HFFc6 (cell line): Measurements from ENCODE around the gene LINC00632. TPM values are rescaled to one million over a fixed set of nuclear protein-coding genes. Genes with fewer than 3 reads are reported as not detected.

Experiments
- DNase-seq: peaks from one replicate; pipeline ENCODE4 v3.0.0-alpha.2; 2018
- H3K27ac Mint-ChIP-seq: 2 replicates; pipeline ENCODE4 v1.8.0; 2020; ENCODE audit warnings: mild to moderate bottlenecking, mixed read lengths
- H3K27me3 Mint-ChIP-seq: 2 replicates; pipeline ENCODE4 v1.8.0; 2021; ENCODE audit warnings: mild to moderate bottlenecking, moderate library complexity, mixed read lengths; ENCODE audit not compliant: insufficient read depth
- H3K36me3 Mint-ChIP-seq: 2 replicates; pipeline ENCODE4 v1.8.0; 2021; ENCODE audit warnings: low read depth, mixed read lengths
- H3K4me1 Mint-ChIP-seq: 2 replicates; pipeline ENCODE4 v1.8.0; 2020; ENCODE audit warnings: low read depth, mixed read lengths
- H3K4me3 Mint-ChIP-seq: 2 replicates; pipeline ENCODE4 v1.8.0; 2020; ENCODE audit warnings: mild to moderate bottlenecking, moderate library complexity, mixed read lengths
- H3K9me3 Mint-ChIP-seq: 2 replicates; pipeline ENCODE4 v1.8.0; 2020; ENCODE audit warnings: mild to moderate bottlenecking, mixed read lengths
- total RNA-seq, 6 experiments: library from RNA; stranded (reverse); fragmentation: NEBNext Ultra II Directional; extraction: Animal tissue kit (Norgen Biotek cat#: 25700); gene quantifications; 2 replicates in 1 of 6; 3 replicates in 5 of 6; pipeline ENCODE4 v1.2.3, GENCODE V29; 2021
- TF ChIP-seq, protein P1 (sequence below): fragments of 200-600 bp; sonication (generic); IDR thresholded peaks from 2 replicates; pipeline ENCODE4 v1.5.0; 2021; ENCODE audit warnings: antibody characterized with exemption, mild to moderate bottlenecking

Gene LINC00632
- total RNA-seq, 6 experiments from 2014 or later = 115 to 236 (median 155) TPM

DNA sequence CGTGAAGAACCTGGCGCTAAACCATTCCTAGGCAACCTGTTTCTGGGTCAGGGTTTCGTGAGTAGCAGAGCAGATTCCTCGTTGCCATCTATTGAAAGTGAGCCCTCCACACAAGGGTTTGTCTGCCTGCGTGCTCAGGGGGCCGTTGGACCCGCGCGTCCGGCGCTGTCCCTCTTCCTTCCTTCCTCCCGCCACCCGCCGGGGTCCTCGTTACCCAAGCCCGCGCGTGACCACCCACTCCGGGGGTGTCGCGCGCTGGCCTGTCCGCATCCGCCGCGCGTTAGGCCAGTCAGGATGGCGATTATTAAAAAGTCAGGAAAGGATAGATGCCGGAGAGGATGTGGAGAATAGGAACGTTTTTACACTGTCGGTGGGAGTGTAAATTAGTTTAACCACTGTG lies 66.8 kb downstream of the LINC00632 start:
- Mint-ChIP-seq H3K27me3 (0 out of 2 replicates have a peak, but pooled peaks cover 1% of the 10 kb centered on the region), H3K4me3 (no peak overlapping the region), H3K9me3 (no peaks in the 10 kb centered on the region), H3K4me1 (peaks cover 24% of the 10 kb centered on the region; the same call in 1 of the 2 replicates), H3K27ac (no peak overlapping the region), H3K36me3 (peaks cover 34% of the 10 kb centered on the region)
- TF ChIP-seq, protein P1, sequence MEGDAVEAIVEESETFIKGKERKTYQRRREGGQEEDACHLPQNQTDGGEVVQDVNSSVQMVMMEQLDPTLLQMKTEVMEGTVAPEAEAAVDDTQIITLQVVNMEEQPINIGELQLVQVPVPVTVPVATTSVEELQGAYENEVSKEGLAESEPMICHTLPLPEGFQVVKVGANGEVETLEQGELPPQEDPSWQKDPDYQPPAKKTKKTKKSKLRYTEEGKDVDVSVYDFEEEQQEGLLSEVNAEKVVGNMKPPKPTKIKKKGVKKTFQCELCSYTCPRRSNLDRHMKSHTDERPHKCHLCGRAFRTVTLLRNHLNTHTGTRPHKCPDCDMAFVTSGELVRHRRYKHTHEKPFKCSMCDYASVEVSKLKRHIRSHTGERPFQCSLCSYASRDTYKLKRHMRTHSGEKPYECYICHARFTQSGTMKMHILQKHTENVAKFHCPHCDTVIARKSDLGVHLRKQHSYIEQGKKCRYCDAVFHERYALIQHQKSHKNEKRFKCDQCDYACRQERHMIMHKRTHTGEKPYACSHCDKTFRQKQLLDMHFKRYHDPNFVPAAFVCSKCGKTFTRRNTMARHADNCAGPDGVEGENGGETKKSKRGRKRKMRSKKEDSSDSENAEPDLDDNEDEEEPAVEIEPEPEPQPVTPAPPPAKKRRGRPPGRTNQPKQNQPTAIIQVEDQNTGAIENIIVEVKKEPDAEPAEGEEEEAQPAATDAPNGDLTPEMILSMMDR = no peak
- no peak for DNase-seq

GRCh38 chrX:140794642-140795041 lies 85.1 kb downstream of the LINC00632 start:
- Mint-ChIP-seq H3K4me1 (peaks cover 6% of the 10 kb centered on the region; the same call in 1 of the 2 replicates), H3K27ac (no peak overlapping the region), H3K27me3 (no peaks in the 10 kb centered on the region), H3K9me3 (peaks cover 4% of the 10 kb centered on the region; the same call in 1 of the 2 replicates), H3K36me3 (no peaks in the 10 kb centered on the region), H3K4me3 (no peak overlapping the region)
- DNase-seq = no peak
- TF ChIP-seq, protein P1 = no peak

GRCh38 chrX:140799216-140799615 lies 89.7 kb downstream of the LINC00632 start:
- Mint-ChIP-seq H3K27me3 (no peaks in the 10 kb centered on the region), H3K9me3 (peaks cover 4% of the 10 kb centered on the region; the same call in 1 of the 2 replicates), H3K4me1 (peaks cover 7% of the 10 kb centered on the region; the same call in 1 of the 2 replicates), H3K27ac (no peak overlapping the region), H3K4me3 (no peak overlapping the region), H3K36me3 (no peaks in the 10 kb centered on the region)
- TF ChIP-seq, protein P1 = no peak
- no peak for DNase-seq

DNA sequence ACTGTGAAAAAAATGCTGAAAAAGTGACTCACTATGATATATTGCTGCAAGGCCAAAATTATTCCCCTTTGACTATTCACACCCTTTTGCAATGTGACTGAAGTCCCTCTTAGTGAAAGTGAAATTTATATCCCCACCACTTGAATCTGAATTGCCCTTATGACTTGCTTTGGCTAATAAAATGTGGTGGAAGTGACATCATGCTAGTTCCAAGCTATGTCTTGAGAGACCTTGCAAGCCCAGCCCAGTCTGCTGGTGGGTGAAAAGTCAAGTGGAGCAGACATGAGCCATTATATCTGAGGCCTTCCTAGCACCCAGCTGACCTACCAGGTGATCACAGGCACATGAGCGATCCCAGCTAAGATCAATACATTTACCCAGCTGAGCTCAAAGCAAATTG lies 94.7 kb downstream of the LINC00632 start:
- TF ChIP-seq, protein P1 = no peak
- peaks cover 4% of the 10 kb centered on the region; the same call in 1 of the 2 replicates for H3K4me1 Mint-ChIP-seq
- no peaks in the 10 kb centered on the region for H3K27me3 Mint-ChIP-seq
- no peaks in the 10 kb centered on the region for H3K36me3 Mint-ChIP-seq
- H3K4me3 Mint-ChIP-seq = no peak overlapping the region
- DNase-seq = no peak
- peaks cover 4% of the 10 kb centered on the region; the same call in 1 of the 2 replicates for H3K9me3 Mint-ChIP-seq
- no peak overlapping the region for H3K27ac Mint-ChIP-seq

DNA sequence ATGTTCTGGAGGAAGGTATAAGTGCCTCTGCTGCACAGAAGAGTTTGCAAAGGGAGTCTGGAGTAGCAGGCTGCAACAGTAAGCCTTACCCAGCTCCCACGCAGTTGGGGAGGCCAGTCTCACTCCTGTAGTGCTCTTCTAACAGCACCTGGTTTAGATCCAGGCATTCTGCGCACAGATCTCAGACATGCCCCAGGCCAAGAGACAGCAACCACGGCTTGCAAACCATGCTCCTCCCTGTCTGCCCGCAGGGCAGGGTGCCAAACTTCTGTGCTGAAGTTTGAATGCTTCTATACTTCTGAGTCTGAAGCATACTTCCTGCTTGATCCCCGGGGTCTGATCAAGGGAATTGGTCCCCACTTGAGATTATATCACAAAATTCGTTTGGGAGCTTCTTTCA lies 106.3 kb downstream of the LINC00632 start:
- Mint-ChIP-seq H3K27me3 (peaks cover 2% of the 10 kb centered on the region; the same call in 1 of the 2 replicates), H3K4me3 (no peak overlapping the region), H3K9me3 (peaks cover 13% of the 10 kb centered on the region), H3K4me1 (peaks cover 10% of the 10 kb centered on the region; the same call in 1 of the 2 replicates), H3K27ac (no peak overlapping the region), H3K36me3 (no peaks in the 10 kb centered on the region; the same call in 1 of the 2 replicates)
- DNase-seq = peak; percentile 6
- TF ChIP-seq, protein P1 = no peak
